HCT116 (cell line): ENCODE data around the gene ERP27. TPM values are rescaled to one million over a fixed set of nuclear protein-coding genes. Genes with fewer than 3 reads are reported as not detected.

Experiments used
- ATAC-seq: fragments of 200-7000 bp; cut with Tn5 transposase; 2 replicates; pipeline ENCODE4 v1.9.1; 2020; ENCODE audit warnings: mild to moderate bottlenecking, moderate library complexity
- BruUV-seq: library from RNA; stranded (reverse); fragments of 400-500 nt; replicated peaks from 2 replicates; lab custom pipeline; 2021; lab: Mats Ljungman, UMichigan
- CTCF ChIA-PET: fragments of 300-600 bp; sonication (Branson Sonifier 250); formaldehyde crosslinking; loops from one replicate; lab custom pipeline; 2021; ENCODE audit warnings: antibody characterized with exemption; lab: Charles Lee
- POLR2A ChIA-PET: fragments of 300-600, 350-600 bp; sonication (Branson Sonifier 250); formaldehyde crosslinking; loops from one replicate; lab custom pipeline; 2021; ENCODE audit warnings: antibody characterized with exemption; lab: Charles Lee
- RAD21 ChIA-PET, 2 experiments: fragments of 300-600 bp; sonication (Branson Sonifier 250); formaldehyde crosslinking; loops; one replicate each; lab custom pipeline; 2023; ENCODE audit warnings: low total read pairs in 2 of 2; ENCODE audit not compliant: uncharacterized antibody in 2 of 2, unreplicated experiment in 2 of 2, low non-redundant PET in 1 of 2; lab: Charles Lee
- DNase-seq: peaks from one replicate; pipeline ENCODE4 v3.0.0-alpha.2; 2010; ENCODE audit warnings: low read depth, low spot score
- H2AFZ ChIP-seq: fragments of 200-600 bp; shearing (Covaris generic), sonication (generic); 2 replicates; pipeline ENCODE4 v1.6.1; 2017; ENCODE audit warnings: low read depth, mixed run types, mixed read lengths, antibody characterized with exemption, low read length; ENCODE audit not compliant: poor library complexity, severe bottlenecking
- H3K27ac ChIP-seq: 2 replicates; pipeline ENCODE4 v1.5.1; 2012; ENCODE audit warnings: low read depth, low read length
- H3K27me3 ChIP-seq: fragments of 200-600 bp; sonication (generic); 2 replicates; pipeline ENCODE4 v1.6.1; 2016; ENCODE audit warnings: mixed run types, low read length, mixed read lengths; ENCODE audit not compliant: insufficient read depth
- H3K36me3 ChIP-seq, 2 experiments: fragments of 200-500 bp in 1 of 2; fragments of 200-600 bp in 1 of 2; sonication (Bioruptor generic) in 1 of 2; sonication (generic) in 1 of 2; 2 replicates each; pipeline versions ENCODE4 v1.5.1 to v1.6.1; 2014 to 2016; ENCODE audit warnings: low read length in 2 of 2, inconsistent platforms in 1 of 2, mixed read lengths in 1 of 2, mixed run types in 1 of 2; ENCODE audit not compliant: insufficient read depth in 2 of 2, control insufficient read depth in 1 of 2
- H3K4me1 ChIP-seq, 2 experiments: fragments of 200-600 bp in 1 of 2; sonication (generic) in 1 of 2; 2 replicates each; pipeline versions ENCODE4 v1.5.1 to v1.6.1; 2012 to 2017; ENCODE audit warnings: low read length in 2 of 2, inconsistent platforms in 1 of 2, mild to moderate bottlenecking in 1 of 2, mixed read lengths in 1 of 2, mixed run types in 1 of 2, moderate library complexity in 1 of 2; ENCODE audit not compliant: insufficient read depth in 2 of 2, control insufficient read depth in 1 of 2
- H3K4me2 ChIP-seq: fragments of 200-600 bp; sonication (generic); 2 replicates; pipeline ENCODE4 v1.6.1; 2017; ENCODE audit warnings: mixed run types, low read length, mixed read lengths
- H3K4me3 ChIP-seq, 2 experiments: fragments of 200-600 bp in 1 of 2; sonication (generic) in 1 of 2; replicated peaks in 1 of 2; 2 replicates each; pipeline ENCODE4 v1.5.1; 2011 to 2016; ENCODE audit warnings: low read length in 2 of 2, control low read depth in 1 of 2, low read depth in 1 of 2, mild to moderate bottlenecking in 1 of 2, mixed read lengths in 1 of 2, mixed run types in 1 of 2
- H3K79me2 ChIP-seq: fragments of 200-600 bp; sonication (generic); 2 replicates; pipeline ENCODE4 v1.6.1; 2017; ENCODE audit warnings: mild to moderate bottlenecking, mixed run types, low read length, moderate library complexity, mixed read lengths; ENCODE audit not compliant: insufficient read depth
- H3K9ac ChIP-seq: fragments of 200-600 bp; sonication (generic); 2 replicates; pipeline ENCODE4 v1.6.1; 2016; ENCODE audit warnings: low read length, mixed read lengths
- H3K9me2 ChIP-seq: fragments of 200-600 bp; sonication (generic), shearing (Covaris generic); 2 replicates; pipeline ENCODE4 v1.6.1; 2017; ENCODE audit warnings: mixed run types, mild to moderate bottlenecking, moderate library complexity; ENCODE audit not compliant: insufficient read depth
- H3K9me3 ChIP-seq, 2 experiments: fragments of 200-500 bp in 1 of 2; fragments of 200-600 bp in 1 of 2; sonication (Bioruptor generic) in 1 of 2; sonication (generic) in 1 of 2; 2 replicates each; pipeline ENCODE4 v1.6.1; 2014 to 2017; ENCODE audit warnings: low read length in 2 of 2, mixed read lengths in 2 of 2, inconsistent platforms in 1 of 2, low read depth in 1 of 2, mild to moderate bottlenecking in 1 of 2, mixed run types in 1 of 2, moderate library complexity in 1 of 2; ENCODE audit not compliant: control insufficient read depth in 1 of 2, insufficient read depth in 1 of 2
- H4K20me1 ChIP-seq: fragments of 200-600 bp; sonication (generic), shearing (Covaris generic); 2 replicates; pipeline ENCODE4 v1.6.1; 2017; ENCODE audit warnings: mixed run types, mild to moderate bottlenecking, moderate library complexity; ENCODE audit not compliant: insufficient read depth
- CEBPB ChIP-seq: IDR thresholded peaks from 2 replicates; pipeline ENCODE4 v1.6.1; 2012; ENCODE audit warnings: low read depth
- EGR1 ChIP-seq: IDR thresholded peaks from 2 replicates; pipeline ENCODE4 v1.6.1; 2012; ENCODE audit warnings: low read depth
- EZH2 ChIP-seq: fragments of 200-600 bp; sonication (generic); IDR thresholded peaks from 2 replicates; pipeline ENCODE4 v1.6.1; 2017; ENCODE audit warnings: antibody characterized with exemption, mixed run types
- JUND ChIP-seq: IDR thresholded peaks from 2 replicates; pipeline ENCODE4 v1.6.1; 2012
- POLR2A ChIP-seq: IDR thresholded peaks from 2 replicates; pipeline ENCODE4 v1.7.0; 2011; ENCODE audit warnings: borderline replicate concordance; ENCODE audit not compliant: insufficient read depth, insufficient read length; ENCODE audit errors: extremely low read depth
- POLR2AphosphoS5 ChIP-seq: IDR thresholded peaks from 2 replicates; pipeline ENCODE4 v1.6.1; 2011; ENCODE audit warnings: mild to moderate bottlenecking, low read depth, low read length, moderate library complexity
- RAD21 ChIP-seq: IDR thresholded peaks from 2 replicates; pipeline ENCODE4 v1.6.1; 2012; ENCODE audit warnings: low read depth, mild to moderate bottlenecking
- REST ChIP-seq: IDR thresholded peaks from 2 replicates; pipeline ENCODE4 v1.6.1; 2012; ENCODE audit warnings: low read depth
- TCF7L2 ChIP-seq: IDR thresholded peaks from 2 replicates; pipeline ENCODE4 v1.7.0; 2011; ENCODE audit warnings: borderline replicate concordance, inconsistent platforms; ENCODE audit not compliant: insufficient read depth, insufficient read length; ENCODE audit errors: extremely low read depth
- YY1 ChIP-seq: IDR thresholded peaks from 2 replicates; pipeline ENCODE4 v1.6.1; 2011; ENCODE audit warnings: low read length, low read depth, moderate library complexity, mild to moderate bottlenecking; ENCODE audit not compliant: insufficient replicate concordance; ENCODE audit errors: extremely low read depth
- ZNF274 ChIP-seq: fragments of 200-500 bp; sonication (Bioruptor generic); IDR thresholded peaks from 2 replicates; pipeline ENCODE4 v1.6.1; 2014; ENCODE audit warnings: mild to moderate bottlenecking, low read depth, low read length, inconsistent platforms
- intact Hi-C: fragments of 100-400 bp; cut with micrococcal nuclease; formaldehyde crosslinking; loops from 2 replicates; pipeline ENCODE4 v1.10.0; 2022
- total RNA-seq: library from RNA; stranded (reverse); gene quantifications from one replicate; pipeline ENCODE4 v1.2.1, GENCODE V29; 2021; ENCODE audit not compliant: unreplicated experiment
- TF ChIP-seq, protein P1 (sequence below), 3 experiments: fragments of 200-600 bp in 1 of 3; sonication (generic) in 1 of 3; IDR thresholded peaks in 2 of 3; conservative IDR thresholded peaks in 1 of 3; 2 replicates each; pipeline ENCODE4 v1.5.1; 2012 to 2017; ENCODE audit warnings: low read depth in 2 of 3, low read length in 2 of 3, antibody characterized with exemption in 1 of 3, borderline replicate concordance in 1 of 3, control low read depth in 1 of 3, mild to moderate bottlenecking in 1 of 3, mixed read lengths in 1 of 3, mixed run types in 1 of 3, moderate library complexity in 1 of 3; ENCODE audit not compliant: insufficient read depth in 1 of 3

Gene ERP27
- total RNA-seq, 1 experiment from 2014 or later: 0.39 TPM

DNA sequence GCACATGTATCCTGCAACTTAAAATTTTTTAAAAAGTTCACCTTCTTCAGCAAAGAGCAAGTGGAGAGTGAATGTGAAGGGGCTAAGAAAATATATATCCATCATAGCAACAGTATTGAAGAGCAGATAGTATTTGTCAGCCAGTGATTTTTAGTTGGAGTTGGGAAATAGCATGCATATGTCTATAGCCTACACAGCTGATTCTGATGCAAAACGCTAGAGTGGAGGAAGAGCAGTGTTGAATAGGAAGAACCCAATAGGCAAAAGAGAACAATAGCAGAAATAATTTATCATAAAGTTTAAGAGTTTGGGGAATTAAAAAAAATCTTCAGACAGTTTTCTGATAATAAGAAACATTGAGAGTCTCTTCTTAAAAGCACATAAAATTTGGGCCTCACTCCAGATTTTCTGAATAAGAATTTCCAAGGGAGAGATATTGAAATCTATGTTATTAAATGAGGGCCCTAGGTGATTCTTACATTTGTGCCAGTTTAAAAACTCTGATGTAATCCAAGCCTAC is 46.5 kb upstream of the ERP27 start:
- Histone ChIP-seq H3K4me1 (no peaks in the 10 kb centered on the region), H3K9me2 (no peaks in the 10 kb centered on the region), H2AFZ (no peak overlapping the region), H3K27ac (no peak overlapping the region), H3K9me3 (no peaks in the 10 kb centered on the region), H3K36me3 (no peaks in the 10 kb centered on the region), H3K4me2 (no peak overlapping the region), H4K20me1 (no peaks in the 10 kb centered on the region), H3K9ac (no peak overlapping the region), H3K79me2 (no peaks in the 10 kb centered on the region), H3K4me3 (no peak overlapping the region), H3K27me3 (no peaks in the 10 kb centered on the region)
- CTCF ChIA-PET: no interaction called here
- BruUV-seq: no TSS peak
- DNase-seq (no peak), ATAC-seq (no peak)
- intact Hi-C loops: no loop called here
- TF ChIP-seq TCF7L2: no peak
- TF ChIP-seq CEBPB: no peak
- no peak for TF ChIP-seq JUND
- TF ChIP-seq EZH2: no peak
- TF ChIP-seq EGR1: no peak
- TF ChIP-seq POLR2AphosphoS5: no peak
- TF ChIP-seq RAD21: no peak
- no peak for TF ChIP-seq POLR2A
- no peak for TF ChIP-seq YY1
- TF ChIP-seq, protein P1, sequence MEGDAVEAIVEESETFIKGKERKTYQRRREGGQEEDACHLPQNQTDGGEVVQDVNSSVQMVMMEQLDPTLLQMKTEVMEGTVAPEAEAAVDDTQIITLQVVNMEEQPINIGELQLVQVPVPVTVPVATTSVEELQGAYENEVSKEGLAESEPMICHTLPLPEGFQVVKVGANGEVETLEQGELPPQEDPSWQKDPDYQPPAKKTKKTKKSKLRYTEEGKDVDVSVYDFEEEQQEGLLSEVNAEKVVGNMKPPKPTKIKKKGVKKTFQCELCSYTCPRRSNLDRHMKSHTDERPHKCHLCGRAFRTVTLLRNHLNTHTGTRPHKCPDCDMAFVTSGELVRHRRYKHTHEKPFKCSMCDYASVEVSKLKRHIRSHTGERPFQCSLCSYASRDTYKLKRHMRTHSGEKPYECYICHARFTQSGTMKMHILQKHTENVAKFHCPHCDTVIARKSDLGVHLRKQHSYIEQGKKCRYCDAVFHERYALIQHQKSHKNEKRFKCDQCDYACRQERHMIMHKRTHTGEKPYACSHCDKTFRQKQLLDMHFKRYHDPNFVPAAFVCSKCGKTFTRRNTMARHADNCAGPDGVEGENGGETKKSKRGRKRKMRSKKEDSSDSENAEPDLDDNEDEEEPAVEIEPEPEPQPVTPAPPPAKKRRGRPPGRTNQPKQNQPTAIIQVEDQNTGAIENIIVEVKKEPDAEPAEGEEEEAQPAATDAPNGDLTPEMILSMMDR (IDR thresholded peaks at IDR 0.05 in 2 of 3, conservative IDR thresholded peaks at IDR 0.05 in 1 of 3; ENCODE audit: borderline replicate concordance in 1 of 3, insufficient read depth in 1 of 3, low read depth in 2 of 3, low read length in 2 of 3): no peak
- no peak for TF ChIP-seq REST
- no peak for TF ChIP-seq ZNF274
- POLR2A ChIA-PET: no interaction called here
- RAD21 ChIA-PET: no interaction called here
